ENCODE results near the gene OR52K2.

DNA sequence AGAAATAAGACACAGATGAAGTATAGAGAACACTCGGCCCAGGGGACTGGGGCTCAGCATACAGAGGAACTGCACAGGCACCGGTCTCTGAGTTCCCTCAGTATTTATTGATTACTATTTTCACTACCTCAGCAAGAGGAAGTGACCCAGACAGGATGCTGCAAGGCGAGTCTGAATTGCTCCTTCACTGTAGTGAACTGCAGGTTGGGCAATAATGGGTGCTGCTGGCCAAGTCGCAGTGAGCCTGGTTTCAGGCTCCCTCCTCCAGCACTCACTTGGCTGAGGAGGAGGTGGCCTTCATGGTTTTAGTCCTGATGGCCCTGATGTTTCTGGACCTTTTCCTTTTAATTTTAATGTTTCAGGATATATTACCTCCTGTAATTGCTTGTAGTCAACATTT lies 10.4 kb downstream of the OR52K2 start:
- TF ChIP-seq ARNTL (CRISPR knock-in tag; IDR thresholded peaks at IDR 0.05; ENCODE audit: borderline replicate concordance, low read depth) (no peak), TSHZ2 (CRISPR knock-in tag; IDR thresholded peaks at IDR 0.05) (no peak), CSDC2 (CRISPR knock-in tag; IDR thresholded peaks at IDR 0.05) (no peak)

Measured in SK-N-SH treated with all-trans-retinoic acid at 6 μM for 48 hours (cell line).